OCI-LY7 (cell line): ENCODE results near the gene XRCC3. TPM values are rescaled to one million over a fixed set of nuclear protein-coding genes. Genes with fewer than 3 reads are reported as not detected.

Experiments used
- BruUV-seq: library from RNA; stranded (reverse); fragments of 400-500 nt; replicated peaks from 2 replicates; lab custom pipeline; 2021; lab: Mats Ljungman, UMichigan
- CTCF ChIA-PET: fragments of 300-600 bp; sonication (Branson Sonifier 250); formaldehyde crosslinking; loops from one replicate; lab custom pipeline; 2022; ENCODE audit warnings: antibody characterized with exemption; ENCODE audit not compliant: unreplicated experiment; lab: Charles Lee
- POLR2A ChIA-PET: fragments of 300-600 bp; sonication (Branson Sonifier 250); formaldehyde crosslinking; loops from one replicate; lab custom pipeline; 2022; ENCODE audit warnings: antibody characterized with exemption; lab: Charles Lee
- DNase-seq: peaks from one replicate; pipeline ENCODE4 v3.0.0-alpha.2; 2015; ENCODE audit warnings: low spot score
- H2AFZ ChIP-seq: fragments of 200-600 bp; sonication (generic), shearing (Covaris generic); 2 replicates; pipeline ENCODE4 v1.6.1; 2014; ENCODE audit warnings: mild to moderate bottlenecking, antibody characterized with exemption, low read length, moderate library complexity
- H3K27ac ChIP-seq: fragments of 200-600 bp; sonication (generic); 2 replicates; pipeline ENCODE4 v1.5.1; 2014; ENCODE audit warnings: mixed run types, low read depth, mild to moderate bottlenecking, moderate library complexity, low read length, inconsistent platforms; ENCODE audit not compliant: poor library complexity, severe bottlenecking
- H3K36me3 ChIP-seq: fragments of 200-600 bp; sonication (generic); 2 replicates; pipeline ENCODE4 v1.6.1; 2014; ENCODE audit warnings: mild to moderate bottlenecking, antibody characterized with exemption, low read length, moderate library complexity, mixed read lengths; ENCODE audit not compliant: insufficient read depth
- H3K4me1 ChIP-seq: fragments of 200-600 bp; sonication (generic); 2 replicates; pipeline ENCODE4 v1.5.1; 2014; ENCODE audit warnings: mild to moderate bottlenecking, low read length; ENCODE audit not compliant: insufficient read depth, poor library complexity, severe bottlenecking
- H3K4me2 ChIP-seq: fragments of 200-600 bp; sonication (generic); 2 replicates; pipeline ENCODE4 v1.6.1; 2014; ENCODE audit warnings: mild to moderate bottlenecking, low read length
- H3K4me3 ChIP-seq: fragments of 200-600 bp; sonication (generic); 2 replicates; pipeline ENCODE4 v1.5.1; 2014; ENCODE audit warnings: mild to moderate bottlenecking, low read depth, low read length; ENCODE audit not compliant: poor library complexity, severe bottlenecking
- H3K79me2 ChIP-seq: fragments of 200-600 bp; sonication (generic); 2 replicates; pipeline ENCODE4 v1.6.1; 2016; ENCODE audit warnings: low read depth, mild to moderate bottlenecking, low read length, moderate library complexity, mixed read lengths; ENCODE audit not compliant: insufficient read depth
- H3K9me2 ChIP-seq: fragments of 200-600 bp; sonication (generic); 2 replicates; pipeline ENCODE4 v1.6.1; 2016; ENCODE audit warnings: mild to moderate bottlenecking, low read length, mixed read lengths; ENCODE audit not compliant: insufficient read depth
- H3K9me3 ChIP-seq: fragments of 200-600 bp; sonication (generic); 2 replicates; pipeline ENCODE4 v1.6.1; 2014; ENCODE audit warnings: mild to moderate bottlenecking, mixed run types, low read length, mixed read lengths
- H4K20me1 ChIP-seq: fragments of 200-600 bp; sonication (generic); 2 replicates; pipeline ENCODE4 v1.6.1; 2014; ENCODE audit warnings: mild to moderate bottlenecking, antibody characterized with exemption, low read length, moderate library complexity, mixed read lengths; ENCODE audit not compliant: insufficient read depth
- CTCF ChIP-seq: fragments of 200-600 bp; sonication (generic); conservative IDR thresholded peaks from 2 replicates; pipeline ENCODE4 v1.5.1; 2014; ENCODE audit warnings: mild to moderate bottlenecking, antibody characterized with exemption, low read length, moderate library complexity, mixed read lengths
- EZH2phosphoT487 ChIP-seq: fragments of 200-600 bp; sonication (generic); IDR thresholded peaks from 2 replicates; pipeline ENCODE4 v1.6.1; 2018; ENCODE audit warnings: low read depth, borderline replicate concordance, mild to moderate bottlenecking, mixed run types, antibody characterized with exemption, low read length, moderate library complexity, mixed read lengths
- intact Hi-C: fragments of 100-400 bp; cut with micrococcal nuclease; formaldehyde crosslinking; loops from one replicate; pipeline ENCODE4 v1.10.0; 2022; ENCODE audit not compliant: unreplicated experiment
- total RNA-seq, 2 experiments: library from RNA; depleted of rRNA in 1 of 2; stranded (reverse); fragments of >200 nt in 1 of 2; shearing (Covaris generic) in 1 of 2; gene quantifications; 2 replicates each; pipeline ENCODE4 v1.2.3, GENCODE V29; 2014 to 2022

XRCC3 gene
- total RNA-seq, 2 experiments from 2014 or later, result 83.3 to 130 TPM

DNA sequence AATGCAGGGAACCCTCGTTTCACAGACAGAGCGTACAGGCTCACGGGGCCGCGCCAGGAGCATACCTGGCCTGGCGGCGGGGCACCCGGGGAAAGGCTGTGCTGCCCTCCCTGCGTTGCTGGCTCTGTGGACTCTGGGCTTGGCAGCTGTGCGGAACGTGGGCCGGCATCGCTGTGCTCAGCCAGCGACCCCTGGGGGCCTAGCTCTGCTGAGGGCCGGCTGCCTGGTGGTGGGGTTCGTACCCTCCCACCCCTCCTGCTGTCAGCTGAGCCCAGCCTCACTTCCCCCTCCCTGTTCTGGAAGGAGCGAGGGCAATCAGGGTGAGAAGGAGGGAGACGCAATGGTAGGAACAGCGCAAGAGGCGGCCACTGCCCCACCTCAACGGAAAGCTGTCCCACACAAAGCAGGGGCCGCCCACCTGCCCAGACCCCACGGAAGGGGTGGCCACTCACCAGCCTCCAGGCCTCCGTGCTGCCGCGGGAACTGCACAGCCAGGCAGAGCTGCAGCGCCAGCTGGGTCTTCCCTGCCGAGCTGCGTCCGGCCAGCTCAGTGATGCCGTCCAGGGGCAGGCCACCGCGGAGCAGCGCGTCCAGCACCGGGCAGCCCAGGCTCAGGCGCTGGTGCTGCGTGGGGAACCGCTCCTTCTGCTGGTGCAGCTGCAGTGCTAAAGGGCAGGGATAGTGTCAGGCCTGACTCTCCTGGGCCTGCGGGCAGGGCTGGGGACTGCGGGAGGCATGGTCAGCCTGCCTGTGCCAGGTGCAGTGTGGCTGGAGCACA is 8.5 kb downstream of the XRCC3 start:
- TF ChIP-seq CTCF, result no peak
- TF ChIP-seq EZH2phosphoT487, result no peak
- no TSS peak for BruUV-seq
- Histone ChIP-seq H4K20me1 (peaks cover 3% of the 10 kb centered on the region; the same call in 1 of the 2 replicates), H3K4me2 (no peak overlapping the region), H3K9me2 (no peaks in the 10 kb centered on the region), H3K79me2 (peaks cover 6% of the 10 kb centered on the region), H3K4me3 (no peak overlapping the region), H2AFZ (no peak overlapping the region), H3K27ac (no peak overlapping the region), H3K36me3 (peaks cover 95% of the 10 kb centered on the region), H3K4me1 (peaks cover 23% of the 10 kb centered on the region), H3K9me3 (no peaks in the 10 kb centered on the region)
- POLR2A ChIA-PET, result no interaction called here
- no peak for DNase-seq
- intact Hi-C loops, result no loop called here
- CTCF ChIA-PET, result interaction anchor here (0.8 kb wide), 1 partner anchor 8 kb away, joined by 3 read pairs; no protein-coding TSS in a partner anchor

DNA sequence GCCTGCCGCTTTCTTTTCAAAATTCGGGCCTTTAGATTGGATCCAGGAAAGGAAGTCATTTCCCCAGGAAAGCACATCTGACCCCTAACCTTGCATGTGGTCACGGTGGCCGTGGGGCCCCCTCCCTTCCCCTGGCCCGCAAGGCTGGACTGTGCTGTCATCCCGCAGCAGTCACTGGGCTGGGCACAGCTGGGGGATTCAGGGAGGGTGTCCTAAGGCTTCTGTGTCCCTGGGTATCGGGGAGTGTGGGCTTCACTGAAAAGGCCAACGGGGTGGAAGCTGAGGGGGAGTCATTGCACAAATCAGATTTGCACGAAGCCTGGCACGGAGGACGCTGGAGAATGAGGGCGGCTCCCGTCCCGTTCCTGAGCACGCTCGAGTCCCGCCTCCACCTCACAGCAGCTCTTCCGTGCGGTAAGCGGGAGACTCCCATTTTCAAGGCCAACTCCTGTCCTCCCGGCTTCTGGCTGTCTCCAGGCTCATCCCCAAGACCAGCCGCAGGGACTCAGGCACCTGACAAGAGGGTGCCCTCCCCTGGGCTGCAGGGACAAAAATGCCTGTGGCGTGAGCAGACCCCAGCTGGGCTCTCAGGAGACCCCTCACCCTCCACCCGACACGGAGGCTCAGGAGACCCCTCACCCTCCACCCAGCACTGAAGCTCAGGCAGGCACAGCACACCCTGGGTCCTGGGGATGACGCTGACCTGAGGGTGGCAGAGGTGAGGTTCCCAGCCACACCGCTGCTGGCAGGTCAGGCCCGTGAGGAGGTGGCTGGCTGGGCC is 9.6 kb downstream of the XRCC3 start:
- H3K9me2 ChIP-seq, result no peaks in the 10 kb centered on the region
- H3K36me3 ChIP-seq, result peaks cover 93% of the 10 kb centered on the region
- POLR2A ChIA-PET, result no interaction called here
- peaks cover 3% of the 10 kb centered on the region for H3K79me2 ChIP-seq
- H3K27ac ChIP-seq, result no peak overlapping the region
- CTCF ChIA-PET, result no interaction called here
- no peaks in the 10 kb centered on the region for H3K9me3 ChIP-seq
- no peak overlapping the region for H3K4me2 ChIP-seq
- H2AFZ ChIP-seq, result no peak overlapping the region
- TF ChIP-seq EZH2phosphoT487 (no peak), CTCF (no peak)
- no peak overlapping the region for H3K4me3 ChIP-seq
- peaks cover 21% of the 10 kb centered on the region for H3K4me1 ChIP-seq
- BruUV-seq, result no TSS peak
- H4K20me1 ChIP-seq, result no peaks in the 10 kb centered on the region
- DNase-seq, result no peak
- intact Hi-C loops, result no loop called here
